ELF-1 (cell line): ENCODE data around the gene DNAJB8.

Experiments used
- DNase-seq: peaks from one replicate; pipeline ENCODE4 v3.0.0-alpha.2; 2016; ENCODE audit warnings: low read depth, low spot score

The DNAJB8 gene

GRCh38 chr3:128466840-128467541 is at the start of gene DNAJB8:
TSS of gene DNAJB8 (minus strand) at chr3:128466890. CDS start at chr3:128463245, 3,645 bp downstream.
- no peak for DNase-seq

- DNase-seq: no peak
Observed at GRCh38 chr3:128515967-128516366, 49.3 kb upstream of the DNAJB8 start.

DNA sequence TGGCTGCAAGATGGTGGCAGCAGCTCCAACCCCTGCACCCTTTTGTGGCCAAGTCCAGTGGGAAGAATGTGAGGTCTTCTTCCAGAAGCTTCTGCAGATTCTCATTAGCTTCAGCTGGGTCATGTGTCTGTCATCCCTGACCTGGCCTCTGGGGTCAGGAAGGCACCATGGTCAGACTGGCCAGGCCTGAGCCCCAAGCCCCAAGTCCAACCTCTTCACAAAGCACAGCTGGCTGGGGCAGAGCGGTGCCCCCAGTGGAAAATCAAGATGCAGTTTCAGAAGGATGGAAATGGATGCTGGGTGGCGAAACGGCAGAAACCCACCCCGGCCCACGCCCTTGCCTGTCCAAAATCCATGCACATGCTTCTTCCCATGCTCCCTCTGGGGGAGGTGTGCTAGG is 42.2 kb upstream of the DNAJB8 start:
- DNase-seq: no peak

DNA sequence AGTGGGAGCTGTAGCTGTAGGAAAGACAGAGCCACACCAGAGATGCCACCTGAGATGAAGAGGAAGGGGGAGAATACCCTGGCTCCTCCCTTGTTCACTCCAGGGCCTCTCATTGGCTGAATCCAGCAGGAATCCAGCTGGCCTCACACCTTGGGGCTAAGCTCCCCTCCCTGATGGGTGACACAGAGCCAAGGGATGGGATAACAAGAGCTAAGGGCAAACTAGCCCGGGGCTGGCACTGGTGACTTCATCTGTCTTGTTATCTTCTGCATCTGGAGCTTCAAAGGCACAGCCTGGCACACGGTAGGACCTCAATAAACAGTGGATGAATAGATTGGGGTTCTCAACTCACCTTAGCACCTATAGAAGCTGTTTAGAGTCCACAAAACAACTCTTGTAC is 40.1 kb upstream of the DNAJB8 start:
- no peak for DNase-seq

GRCh38 chr3:128505771-128506170 is 39.1 kb upstream of the DNAJB8 start:
- no peak for DNase-seq

DNA sequence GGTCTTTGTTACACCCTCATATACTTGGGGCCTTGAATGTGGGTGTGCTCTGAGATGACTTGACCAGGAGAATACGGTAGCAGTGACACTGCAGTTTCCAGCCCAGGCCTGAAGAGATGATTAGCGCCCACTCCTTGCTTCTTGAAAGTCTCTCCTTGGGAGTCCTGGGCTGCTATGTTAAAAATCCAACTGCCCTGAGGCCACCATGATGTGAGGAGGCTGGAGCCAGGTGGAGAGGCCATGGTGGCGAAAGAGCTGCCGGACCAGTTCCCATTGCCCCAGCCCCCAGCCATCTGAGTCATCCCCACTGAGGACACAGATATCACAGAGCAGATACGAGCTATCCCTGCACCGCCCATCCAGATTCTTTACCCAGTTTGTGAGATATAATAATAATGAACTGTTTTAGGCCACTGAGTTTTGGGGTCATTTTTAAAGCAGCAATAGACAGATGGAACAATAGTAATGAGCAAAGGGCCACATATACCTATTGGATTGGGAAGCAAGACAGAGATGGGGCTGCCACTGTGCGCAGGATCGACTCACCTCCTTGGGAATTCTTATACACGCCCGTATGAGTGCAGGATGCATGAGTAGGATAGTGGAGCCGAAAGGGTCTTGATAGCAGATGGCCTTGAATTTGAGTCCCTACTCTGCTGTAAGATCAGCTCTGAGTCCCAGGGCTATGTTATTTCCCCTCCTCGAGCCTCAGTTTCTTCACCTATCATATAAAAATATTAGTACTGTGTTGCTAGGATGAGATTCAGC is 38.5 kb upstream of the DNAJB8 start:
- peak; percentile 93 for DNase-seq

GRCh38 chr3:128504533-128504915 is 37.8 kb upstream of the DNAJB8 start:
- no peak for DNase-seq

GRCh38 chr3:128503751-128504532 is 37.3 kb upstream of the DNAJB8 start:
- no peak for DNase-seq

GRCh38 chr3:128503164-128503651 is 36.5 kb upstream of the DNAJB8 start:
- no peak for DNase-seq

GRCh38 chr3:128502712-128503111 is 36.0 kb upstream of the DNAJB8 start:
- DNase-seq: no peak

DNA sequence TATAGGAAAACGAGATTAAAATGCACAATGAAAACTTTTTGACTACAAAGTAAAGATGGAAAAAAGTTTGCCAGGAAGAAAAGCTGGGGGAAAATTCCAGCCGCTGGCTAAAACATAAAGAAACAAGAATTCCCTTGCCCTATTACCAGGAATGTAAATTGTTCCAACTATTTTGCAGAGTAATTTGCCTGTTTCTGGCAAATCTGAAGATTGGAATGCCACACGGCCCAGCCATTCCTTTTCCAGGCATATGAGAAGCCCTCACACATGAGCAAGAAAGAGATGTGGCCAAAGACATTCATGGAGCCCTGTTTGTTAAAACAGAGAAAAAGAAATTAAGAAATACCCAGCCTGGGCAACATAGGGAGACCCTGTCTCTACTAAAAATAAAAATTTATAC is 34.7 kb upstream of the DNAJB8 start:
- no peak for DNase-seq

DNA sequence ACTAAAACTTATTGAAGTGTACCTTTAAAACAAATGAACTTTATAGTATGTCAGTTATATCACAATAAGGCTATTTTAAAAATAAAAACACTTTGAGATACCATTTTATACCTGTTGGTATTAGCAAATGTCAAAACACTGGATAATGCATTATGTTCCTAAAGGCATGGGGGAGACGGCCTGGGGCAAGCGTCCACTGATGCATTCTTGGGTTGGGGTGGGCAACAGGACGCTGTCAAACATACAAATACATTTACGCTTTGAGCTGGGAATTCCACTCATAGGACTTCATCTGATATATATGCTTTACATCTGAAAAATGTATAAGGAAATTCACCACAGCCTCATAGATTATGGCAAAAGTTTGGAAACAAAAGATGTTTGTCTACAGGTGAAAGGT is 33.9 kb upstream of the DNAJB8 start:
- DNase-seq: no peak

DNA sequence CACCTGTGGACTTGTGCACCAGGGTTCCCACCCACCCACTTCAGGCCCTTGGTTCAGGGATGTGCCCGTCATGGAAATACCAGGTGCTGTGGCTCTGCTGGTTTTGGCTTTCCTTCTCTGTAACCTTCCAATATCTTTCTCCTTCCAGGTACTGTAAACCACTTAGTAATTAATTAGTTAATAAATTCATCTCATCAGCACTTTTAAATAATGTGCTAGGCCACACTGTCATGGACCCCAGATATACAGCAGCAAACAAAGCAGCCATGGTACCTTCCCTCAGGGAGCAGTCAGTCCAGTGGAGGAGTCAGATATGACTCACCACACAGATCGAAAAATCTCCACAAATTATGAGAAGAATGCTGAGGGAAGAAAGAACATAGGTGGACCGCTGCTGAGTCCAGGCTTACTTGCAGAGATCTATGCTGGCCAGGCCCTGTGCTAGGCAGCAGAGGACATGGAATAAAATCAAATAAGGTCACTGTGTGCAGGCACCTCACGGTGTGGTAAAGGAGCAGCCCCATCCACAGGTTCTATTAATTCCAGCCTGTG is 33.1 kb upstream of the DNAJB8 start:
- no peak for DNase-seq

DNA sequence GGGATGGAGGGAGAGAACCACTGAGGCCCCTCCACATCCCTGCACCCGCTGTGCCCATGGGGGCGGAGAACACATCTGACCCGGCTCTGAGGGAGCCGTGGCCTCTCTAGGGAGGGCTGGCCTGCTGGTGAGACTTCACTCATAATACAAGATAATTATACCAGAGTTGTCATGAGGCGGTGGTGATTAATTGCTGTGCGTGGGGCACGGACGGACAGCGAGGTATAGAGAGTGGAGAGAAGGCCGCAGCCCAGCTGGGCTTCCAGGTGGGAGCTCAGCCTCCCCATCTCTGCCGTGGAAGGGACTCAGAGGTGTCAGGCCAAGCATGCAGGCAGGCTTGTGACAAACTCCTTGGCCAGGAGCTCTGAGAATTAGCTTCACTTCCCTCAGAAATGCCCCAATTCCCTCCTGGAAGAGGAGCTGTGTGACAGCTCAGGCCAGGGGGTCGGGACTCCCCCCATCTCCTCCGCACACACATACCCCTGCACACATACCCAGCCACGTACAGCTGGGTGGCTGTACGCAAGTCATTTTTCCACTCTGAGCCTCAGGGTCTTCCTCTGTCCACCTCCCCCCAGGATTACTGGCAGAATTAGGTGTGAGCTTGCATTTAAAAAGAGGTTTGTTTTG is 32.3 kb upstream of the DNAJB8 start:
- DNase-seq: peak; percentile 53

- DNase-seq: no peak
Observed at GRCh38 chr3:128498127-128498626, 31.5 kb upstream of the DNAJB8 start.

DNA sequence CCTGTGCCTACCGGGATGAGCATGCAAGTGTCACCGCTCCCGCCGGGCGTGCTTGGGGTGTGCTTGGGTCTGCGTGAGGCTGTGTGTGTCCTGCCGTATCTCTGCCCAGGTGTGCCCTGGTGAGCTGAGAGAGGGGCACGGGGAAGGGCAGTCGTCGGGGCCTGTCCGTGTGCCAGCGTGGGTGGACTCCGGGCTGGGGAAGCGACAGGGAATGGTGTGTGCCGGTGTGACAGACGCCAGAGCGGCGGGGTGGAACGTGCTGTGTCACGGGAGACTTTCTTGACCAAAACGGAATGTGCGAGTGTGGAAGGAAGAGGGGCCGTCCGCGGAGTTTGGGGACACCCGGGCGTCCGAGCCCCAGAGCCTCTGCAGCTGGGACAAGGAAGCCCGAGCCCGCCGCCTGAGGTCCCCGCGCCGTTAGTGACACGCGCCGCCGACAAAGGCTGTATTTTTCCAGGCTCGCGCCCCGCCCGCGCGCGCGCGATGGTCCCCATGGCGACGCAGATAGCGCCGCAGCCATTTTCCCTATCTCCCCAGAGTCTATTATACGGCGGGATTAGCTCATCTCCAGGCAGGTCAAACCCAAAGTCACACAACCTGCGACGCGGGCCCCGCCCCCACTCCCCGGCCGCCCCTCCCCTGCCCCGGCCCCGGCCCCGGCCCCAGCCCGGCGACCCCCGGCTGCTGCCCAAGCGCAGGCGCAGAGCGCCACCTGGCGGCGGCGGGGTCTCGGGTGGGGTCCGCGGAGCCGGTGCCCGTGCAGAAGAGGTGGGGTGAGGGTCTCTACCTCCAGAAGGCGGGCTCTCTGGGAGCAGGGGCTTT is 30.8 kb upstream of the DNAJB8 start:
- peak; percentile 87 for DNase-seq

GRCh38 chr3:128496602-128497304 is 30.1 kb upstream of the DNAJB8 start:
- DNase-seq: peak; percentile 57

DNA sequence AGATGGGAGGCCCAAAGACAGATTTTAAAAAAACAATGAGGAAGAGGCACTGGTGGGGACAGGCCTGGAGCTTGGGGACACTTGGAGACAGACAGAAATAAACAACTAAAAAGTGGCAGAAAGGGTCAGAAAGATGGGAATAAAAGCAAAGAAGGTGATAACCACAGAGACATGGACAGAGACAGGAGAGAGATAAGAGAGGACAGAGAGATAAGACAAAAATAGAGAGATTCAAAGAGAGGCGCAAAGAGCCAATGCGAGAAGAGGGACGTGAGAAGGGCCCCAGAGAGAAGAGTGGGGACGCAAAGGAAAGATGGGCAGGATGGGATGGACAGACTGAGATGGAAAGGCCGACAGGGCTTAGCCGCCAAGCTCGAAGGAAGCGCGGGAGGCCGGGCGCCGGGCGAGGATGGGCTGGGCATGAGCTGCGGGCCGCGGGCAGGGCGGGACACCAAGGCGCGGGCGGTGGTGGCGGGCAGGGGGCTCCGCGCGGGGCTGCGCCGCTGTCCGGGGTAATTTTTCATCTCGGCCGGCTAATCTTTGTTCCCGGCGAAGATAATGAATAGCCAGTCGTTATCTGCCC is 29.4 kb upstream of the DNAJB8 start:
- DNase-seq: peak; percentile 8

DNA sequence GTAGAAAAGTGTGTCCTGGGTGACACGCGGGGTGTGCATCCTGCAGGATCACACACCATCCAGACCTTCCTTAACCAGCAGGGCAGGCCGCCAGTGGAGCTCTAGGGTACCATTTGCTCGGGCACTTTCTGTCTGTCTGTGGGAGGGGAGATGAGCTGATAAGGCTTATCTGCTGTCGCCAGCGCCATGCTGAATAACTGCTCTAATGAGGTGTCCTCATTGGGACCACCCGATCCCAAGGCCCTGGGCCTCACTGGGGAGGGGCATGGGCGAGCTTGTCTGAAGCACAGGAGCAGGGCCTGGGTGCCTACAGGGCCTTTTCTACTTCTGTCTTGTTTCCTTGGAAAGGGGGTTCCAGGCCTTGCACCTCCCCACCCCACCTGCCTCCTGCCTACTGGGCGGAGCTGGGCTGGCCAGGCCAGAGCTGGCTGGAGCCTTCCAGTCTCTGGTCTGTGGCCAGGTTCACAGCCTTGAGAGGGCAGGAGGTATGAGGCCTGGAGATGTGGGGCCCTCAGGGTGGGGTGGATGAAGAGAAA is 28.8 kb upstream of the DNAJB8 start:
- peak; percentile 30 for DNase-seq
